Neural cell (in vitro differentiated cells): ENCODE measurements around the gene IRAK4. TPM values are rescaled to one million over a fixed set of nuclear protein-coding genes. Genes with fewer than 3 reads are reported as not detected.

Source experiments
- H2AFZ ChIP-seq: fragments of 200-600, 300-800 bp; sonication (generic), shearing (Covaris generic); 2 replicates; pipeline ENCODE4 v1.6.0; 2014; ENCODE audit warnings: low read depth, mild to moderate bottlenecking, antibody characterized with exemption, low read length, moderate library complexity
- H3F3A ChIP-seq: fragments of 200-600 bp; shearing (Covaris generic); 2 replicates; pipeline ENCODE4 v1.6.1; 2016; ENCODE audit warnings: mild to moderate bottlenecking, moderate library complexity, mixed read lengths, antibody characterized with exemption, low read length; ENCODE audit not compliant: insufficient read depth, poor library complexity, severe bottlenecking
- H3K27ac ChIP-seq: fragments of 200-600, 300-800 bp; sonication (generic), shearing (Covaris generic); 2 replicates; pipeline ENCODE4 v1.5.1; 2014; ENCODE audit warnings: mild to moderate bottlenecking, low read length, moderate library complexity
- H3K27me3 ChIP-seq: fragments of 300-800, 200-600 bp; sonication (generic), shearing (Covaris generic); 2 replicates; pipeline ENCODE4 v1.6.0; 2014; ENCODE audit warnings: mild to moderate bottlenecking, low read depth, low read length, moderate library complexity; ENCODE audit not compliant: insufficient read depth
- H3K36me3 ChIP-seq: fragments of 300-800, 200-600 bp; sonication (generic), shearing (Covaris generic); 2 replicates; pipeline ENCODE4 v1.5.1; 2014; ENCODE audit warnings: mild to moderate bottlenecking, antibody characterized with exemption, low read length, moderate library complexity; ENCODE audit not compliant: insufficient read depth
- H3K4me2 ChIP-seq: fragments of 300-800, 200-600 bp; sonication (generic), shearing (Covaris generic); 2 replicates; pipeline ENCODE4 v1.6.0; 2014; ENCODE audit warnings: mild to moderate bottlenecking, low read length
- H3K4me3 ChIP-seq: fragments of 300-800, 200-600 bp; sonication (generic), shearing (Covaris generic); 2 replicates; pipeline ENCODE4 v1.5.1; 2014; ENCODE audit warnings: mild to moderate bottlenecking, low read length, moderate library complexity
- H3K79me2 ChIP-seq: fragments of 200-600 bp; shearing (Covaris generic); replicated peaks from 2 replicates; pipeline ENCODE4 v1.6.0; 2014; ENCODE audit warnings: mild to moderate bottlenecking, low read length, moderate library complexity; ENCODE audit not compliant: insufficient read depth
- H3K9ac ChIP-seq: fragments of 300-800, 200-600 bp; sonication (generic), shearing (Covaris generic); 2 replicates; pipeline ENCODE4 v1.6.1; 2016; ENCODE audit warnings: mild to moderate bottlenecking, low read length, mixed read lengths
- H3K9me2 ChIP-seq: fragments of 200-600 bp; shearing (Covaris generic); 2 replicates; pipeline ENCODE4 v1.6.1; 2016; ENCODE audit warnings: mild to moderate bottlenecking, low read length, mixed read lengths; ENCODE audit not compliant: insufficient read depth
- H3K9me3 ChIP-seq: fragments of 200-600, 300-800 bp; sonication (generic), shearing (Covaris generic); 2 replicates; pipeline ENCODE4 v1.6.1; 2016; ENCODE audit warnings: mild to moderate bottlenecking, mixed run types, low read length, moderate library complexity, mixed read lengths
- H4K20me1 ChIP-seq: fragments of 200-600 bp; shearing (Covaris generic); 2 replicates; pipeline ENCODE4 v1.6.1; 2016; ENCODE audit warnings: mild to moderate bottlenecking, mixed run types; ENCODE audit not compliant: insufficient read depth
- EP300 ChIP-seq: fragments of 450-650 bp; conservative IDR thresholded peaks from 2 replicates; pipeline ENCODE4 v1.6.1; 2014; ENCODE audit warnings: antibody characterized with exemption, mild to moderate bottlenecking, moderate library complexity; ENCODE audit not compliant: poor library complexity, severe bottlenecking
- EZH2 ChIP-seq: fragments of 200-600, 300-800 bp; shearing (Covaris generic), sonication (generic); IDR thresholded peaks from 2 replicates; pipeline ENCODE4 v1.6.1; 2014; ENCODE audit warnings: antibody characterized with exemption, low read length, borderline replicate concordance, mild to moderate bottlenecking; ENCODE audit not compliant: insufficient read depth, poor library complexity, severe bottlenecking
- MXI1 ChIP-seq: fragments of 450-650 bp; conservative IDR thresholded peaks from 2 replicates; pipeline ENCODE4 v1.6.1; 2014; ENCODE audit warnings: antibody characterized with exemption, mild to moderate bottlenecking; ENCODE audit not compliant: poor library complexity, severe bottlenecking
- POLR2AphosphoS5 ChIP-seq: IDR thresholded peaks from 2 replicates; pipeline ENCODE4 v1.6.1; 2012
- RAD21 ChIP-seq: fragments of 450-650 bp; conservative IDR thresholded peaks from 2 replicates; pipeline ENCODE4 v1.6.1; 2014; ENCODE audit warnings: antibody characterized with exemption, mild to moderate bottlenecking, moderate library complexity
- SMC3 ChIP-seq: fragments of 450-650 bp; conservative IDR thresholded peaks from 2 replicates; pipeline ENCODE4 v1.6.1; 2014; ENCODE audit warnings: antibody characterized with exemption, mild to moderate bottlenecking, moderate library complexity; ENCODE audit not compliant: poor library complexity
- TAF1 ChIP-seq: IDR thresholded peaks from 2 replicates; pipeline ENCODE4 v1.6.1; 2012; ENCODE audit warnings: low read depth
- polyA plus RNA-seq: library from polyadenylated mRNA; depleted of rRNA; stranded (reverse); fragments of >200 nt; gene quantifications from 2 replicates; pipeline ENCODE4 v1.2.3, GENCODE V29; 2014
- TF ChIP-seq, protein P1 (sequence below): IDR thresholded peaks from 2 replicates; pipeline ENCODE4 v1.6.1; 2012; ENCODE audit warnings: borderline replicate concordance
- TF ChIP-seq, protein P2 (sequence below): fragments of 450-650 bp; IDR thresholded peaks from 2 replicates; pipeline ENCODE4 v1.5.1; 2014; ENCODE audit warnings: antibody characterized with exemption, mild to moderate bottlenecking, moderate library complexity; ENCODE audit not compliant: poor library complexity, severe bottlenecking

Gene IRAK4
- polyA plus RNA-seq, 1 donor from 2014 or later, result 7.0 TPM

DNA sequence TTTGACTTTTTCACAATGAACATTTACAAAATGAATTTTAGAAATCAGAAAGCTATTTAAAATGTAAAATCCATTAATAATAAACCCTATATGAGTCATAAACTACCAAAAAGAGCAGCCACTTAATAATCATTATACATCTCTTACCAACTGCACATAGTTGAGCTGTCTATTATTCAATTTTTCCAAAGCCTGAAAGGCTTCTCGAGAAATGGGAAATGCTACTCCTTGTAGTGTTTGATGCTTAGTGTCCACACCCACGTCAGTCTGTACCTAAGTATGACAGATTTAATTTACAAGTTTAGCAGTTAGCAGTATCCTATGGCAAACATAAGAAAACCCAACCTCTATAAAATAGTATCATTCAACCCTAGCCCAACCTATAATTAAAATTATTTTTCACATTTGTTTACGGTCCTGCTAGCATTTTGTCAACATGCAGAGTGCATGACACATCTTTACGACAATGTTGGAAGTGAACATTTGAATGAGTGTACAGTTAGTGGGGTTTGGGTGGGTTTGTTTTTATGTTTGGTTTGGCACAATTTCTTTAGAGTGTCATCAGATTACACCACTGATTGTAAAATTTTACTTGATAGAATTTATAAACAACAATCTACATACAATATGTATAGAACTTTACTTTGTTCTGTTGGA is 38.9 kb downstream of the IRAK4 start:
- no peaks in the 10 kb centered on the region for H3K27me3 ChIP-seq
- no peak overlapping the region for H3K4me2 ChIP-seq
- TF ChIP-seq SMC3 (no peak), EP300 (no peak), EZH2 (no peak), POLR2AphosphoS5 (no peak), TAF1 (no peak), MXI1 (no peak), RAD21 (no peak)
- TF ChIP-seq, protein P1, sequence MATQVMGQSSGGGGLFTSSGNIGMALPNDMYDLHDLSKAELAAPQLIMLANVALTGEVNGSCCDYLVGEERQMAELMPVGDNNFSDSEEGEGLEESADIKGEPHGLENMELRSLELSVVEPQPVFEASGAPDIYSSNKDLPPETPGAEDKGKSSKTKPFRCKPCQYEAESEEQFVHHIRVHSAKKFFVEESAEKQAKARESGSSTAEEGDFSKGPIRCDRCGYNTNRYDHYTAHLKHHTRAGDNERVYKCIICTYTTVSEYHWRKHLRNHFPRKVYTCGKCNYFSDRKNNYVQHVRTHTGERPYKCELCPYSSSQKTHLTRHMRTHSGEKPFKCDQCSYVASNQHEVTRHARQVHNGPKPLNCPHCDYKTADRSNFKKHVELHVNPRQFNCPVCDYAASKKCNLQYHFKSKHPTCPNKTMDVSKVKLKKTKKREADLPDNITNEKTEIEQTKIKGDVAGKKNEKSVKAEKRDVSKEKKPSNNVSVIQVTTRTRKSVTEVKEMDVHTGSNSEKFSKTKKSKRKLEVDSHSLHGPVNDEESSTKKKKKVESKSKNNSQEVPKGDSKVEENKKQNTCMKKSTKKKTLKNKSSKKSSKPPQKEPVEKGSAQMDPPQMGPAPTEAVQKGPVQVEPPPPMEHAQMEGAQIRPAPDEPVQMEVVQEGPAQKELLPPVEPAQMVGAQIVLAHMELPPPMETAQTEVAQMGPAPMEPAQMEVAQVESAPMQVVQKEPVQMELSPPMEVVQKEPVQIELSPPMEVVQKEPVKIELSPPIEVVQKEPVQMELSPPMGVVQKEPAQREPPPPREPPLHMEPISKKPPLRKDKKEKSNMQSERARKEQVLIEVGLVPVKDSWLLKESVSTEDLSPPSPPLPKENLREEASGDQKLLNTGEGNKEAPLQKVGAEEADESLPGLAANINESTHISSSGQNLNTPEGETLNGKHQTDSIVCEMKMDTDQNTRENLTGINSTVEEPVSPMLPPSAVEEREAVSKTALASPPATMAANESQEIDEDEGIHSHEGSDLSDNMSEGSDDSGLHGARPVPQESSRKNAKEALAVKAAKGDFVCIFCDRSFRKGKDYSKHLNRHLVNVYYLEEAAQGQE, result no peak
- TF ChIP-seq, protein P2, sequence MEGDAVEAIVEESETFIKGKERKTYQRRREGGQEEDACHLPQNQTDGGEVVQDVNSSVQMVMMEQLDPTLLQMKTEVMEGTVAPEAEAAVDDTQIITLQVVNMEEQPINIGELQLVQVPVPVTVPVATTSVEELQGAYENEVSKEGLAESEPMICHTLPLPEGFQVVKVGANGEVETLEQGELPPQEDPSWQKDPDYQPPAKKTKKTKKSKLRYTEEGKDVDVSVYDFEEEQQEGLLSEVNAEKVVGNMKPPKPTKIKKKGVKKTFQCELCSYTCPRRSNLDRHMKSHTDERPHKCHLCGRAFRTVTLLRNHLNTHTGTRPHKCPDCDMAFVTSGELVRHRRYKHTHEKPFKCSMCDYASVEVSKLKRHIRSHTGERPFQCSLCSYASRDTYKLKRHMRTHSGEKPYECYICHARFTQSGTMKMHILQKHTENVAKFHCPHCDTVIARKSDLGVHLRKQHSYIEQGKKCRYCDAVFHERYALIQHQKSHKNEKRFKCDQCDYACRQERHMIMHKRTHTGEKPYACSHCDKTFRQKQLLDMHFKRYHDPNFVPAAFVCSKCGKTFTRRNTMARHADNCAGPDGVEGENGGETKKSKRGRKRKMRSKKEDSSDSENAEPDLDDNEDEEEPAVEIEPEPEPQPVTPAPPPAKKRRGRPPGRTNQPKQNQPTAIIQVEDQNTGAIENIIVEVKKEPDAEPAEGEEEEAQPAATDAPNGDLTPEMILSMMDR, result no peak
- no peak overlapping the region for H3K27ac ChIP-seq
- peaks cover under 1% of the 10 kb centered on the region for H3K79me2 ChIP-seq
- H4K20me1 ChIP-seq, result no peaks in the 10 kb centered on the region
- H3K9me3 ChIP-seq, result no peaks in the 10 kb centered on the region
- no peak overlapping the region for H3K9ac ChIP-seq
- H3F3A ChIP-seq, result no peaks in the 10 kb centered on the region
- no peaks in the 10 kb centered on the region for H3K36me3 ChIP-seq
- H3K9me2 ChIP-seq, result no peaks in the 10 kb centered on the region
- H2AFZ ChIP-seq, result no peak overlapping the region
- H3K4me3 ChIP-seq, result no peak overlapping the region

DNA sequence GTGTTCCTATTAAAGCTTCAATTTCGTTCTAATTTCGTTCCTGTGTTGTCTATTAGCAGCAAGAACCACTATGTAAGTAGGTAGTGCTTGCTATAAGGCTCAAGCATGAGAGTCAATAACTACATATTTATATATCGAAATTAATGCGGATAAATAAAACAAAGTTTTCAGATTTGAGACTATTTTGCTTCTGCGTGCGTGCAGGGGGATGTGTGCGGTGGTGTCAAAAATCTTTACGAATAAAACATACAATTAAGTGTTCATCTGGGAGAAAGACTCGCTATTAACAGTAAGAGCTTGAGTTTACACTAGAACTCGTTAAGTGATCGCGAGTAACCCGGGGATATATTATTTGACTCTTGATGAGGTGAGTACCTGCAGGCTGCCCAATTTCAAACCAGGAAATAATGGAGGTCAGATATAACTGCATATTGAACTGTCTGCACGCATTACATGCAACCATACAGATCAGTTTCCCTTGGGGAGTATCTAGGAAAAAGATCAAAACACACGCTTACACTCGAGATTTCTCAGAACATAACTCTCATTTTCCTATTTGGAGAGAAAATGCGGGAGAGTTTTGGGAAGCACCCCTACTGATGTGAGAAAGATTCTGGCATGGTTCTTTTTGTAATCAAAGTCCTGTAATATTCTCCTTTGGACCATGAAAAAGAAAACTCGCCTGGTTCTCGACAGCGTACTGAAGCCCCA is 46.6 kb downstream of the IRAK4 start:
- H3K27ac ChIP-seq, result peak overlapping the region; percentile 93
- no peak for TF ChIP-seq TAF1
- TF ChIP-seq RAD21, result no peak
- TF ChIP-seq, protein P1, result no peak
- no peaks in the 10 kb centered on the region for H3K27me3 ChIP-seq
- H3K4me2 ChIP-seq, result peak overlapping the region; percentile 88
- H3K9ac ChIP-seq, result peak overlapping the region; percentile 90
- H3K9me3 ChIP-seq, result no peaks in the 10 kb centered on the region
- H4K20me1 ChIP-seq, result no peaks in the 10 kb centered on the region
- no peaks in the 10 kb centered on the region for H3K9me2 ChIP-seq
- H3K36me3 ChIP-seq, result no peaks in the 10 kb centered on the region
- H3K79me2 ChIP-seq, result peaks cover 26% of the 10 kb centered on the region
- no peaks in the 10 kb centered on the region for H3F3A ChIP-seq
- H3K4me3 ChIP-seq, result peak overlapping the region; percentile 76
- H2AFZ ChIP-seq, result peak overlapping the region; percentile 36
